Endodermal cell (in vitro differentiated cells): Measurements from ENCODE around the gene GANAB. TPM values are rescaled to one million over a fixed set of nuclear protein-coding genes. Genes with fewer than 3 reads are reported as not detected.

ENCODE experiments used
- DNase-seq: peaks from one replicate; pipeline ENCODE4 v3.0.0-alpha.2; 2017
- H3K27ac ChIP-seq: 2 replicates; pipeline ENCODE4 v1.5.1; 2013; ENCODE audit warnings: mild to moderate bottlenecking, low read depth, low read length, moderate library complexity
- H3K27me3 ChIP-seq: 2 replicates; pipeline ENCODE4 v1.6.1; 2013; ENCODE audit warnings: mild to moderate bottlenecking, low read length, moderate library complexity; ENCODE audit not compliant: insufficient read depth, control insufficient read depth, poor library complexity, severe bottlenecking
- H3K36me3 ChIP-seq: 2 replicates; pipeline ENCODE4 v1.7.0; 2013; ENCODE audit warnings: mild to moderate bottlenecking, low read length, moderate library complexity; ENCODE audit not compliant: control insufficient read depth, insufficient read depth
- H3K4me1 ChIP-seq: one replicate; pipeline ENCODE4 v1.7.0; 2013; ENCODE audit warnings: low read length; ENCODE audit not compliant: control insufficient read depth, insufficient read depth
- H3K4me3 ChIP-seq: 2 replicates; pipeline ENCODE4 v1.5.1; 2013; ENCODE audit warnings: mild to moderate bottlenecking, low read length, moderate library complexity
- H3K9ac ChIP-seq: 2 replicates; pipeline ENCODE4 v1.6.1; 2013; ENCODE audit warnings: mild to moderate bottlenecking, low read length, moderate library complexity; ENCODE audit not compliant: poor library complexity, severe bottlenecking; ENCODE audit errors: extremely low read depth
- H3K9me3 ChIP-seq: 2 replicates; pipeline ENCODE4 v1.6.1; 2013; ENCODE audit warnings: mild to moderate bottlenecking, low read length, moderate library complexity; ENCODE audit not compliant: control insufficient read depth
- H3K27ac Mint-ChIP-seq: 2 replicates; pipeline ENCODE4 v1.8.0; 2020; ENCODE audit warnings: mixed read lengths
- H3K27me3 Mint-ChIP-seq: 2 replicates; pipeline ENCODE4 v1.8.0; 2021; ENCODE audit warnings: mild to moderate bottlenecking, mixed read lengths; ENCODE audit not compliant: insufficient read depth
- H3K36me3 Mint-ChIP-seq: 2 replicates; pipeline ENCODE4 v1.8.0; 2020; ENCODE audit warnings: low read depth, mixed read lengths
- H3K4me1 Mint-ChIP-seq: 2 replicates; pipeline ENCODE4 v1.8.0; 2020; ENCODE audit warnings: mixed read lengths
- H3K4me3 Mint-ChIP-seq: 2 replicates; pipeline ENCODE4 v1.8.0; 2020; ENCODE audit warnings: mild to moderate bottlenecking, moderate library complexity, mixed read lengths
- H3K9me3 Mint-ChIP-seq: 2 replicates; pipeline ENCODE4 v1.8.0; 2020; ENCODE audit warnings: mild to moderate bottlenecking, mixed read lengths
- CTCF ChIP-seq: fragments of 200-600 bp; sonication (generic); conservative IDR thresholded peaks from 2 replicates; pipeline ENCODE4 v1.5.0; 2021; ENCODE audit warnings: antibody characterized with exemption, mild to moderate bottlenecking
- WGBS, 2 experiments: methylation state at CpG; one replicate each; pipeline versions ENCODE4 v1.1.5 to v1.1.7; 2013; ENCODE audit warnings: missing lambda C conversion rate in 2 of 2, mixed read lengths in 1 of 2; ENCODE audit not compliant: insufficient coverage in 1 of 2, insufficient read length in 1 of 2; 5-methylcytosine and 5-hydroxymethylcytosine counted together
- total RNA-seq, 2 donors: library from RNA; stranded (reverse); fragmentation: NEBNext Ultra II Directional in 1 of 2; extraction: Animal tissue kit (Norgen Biotek cat#: 25700) in 1 of 2; gene quantifications; 2 replicates in 1 of 2; 3 replicates in 1 of 2; pipeline ENCODE4 v1.2.1, GENCODE V29; 2021

GANAB gene
- total RNA-seq, 2 donors from 2014 or later, result 377 to 402 TPM

- Histone ChIP-seq H3K27ac (no peak overlapping the region), H3K27me3 (no peaks in the 10 kb centered on the region), H3K4me3 (no peak overlapping the region), H3K9me3 (no peaks in the 10 kb centered on the region), H3K9ac (no peak overlapping the region), H3K4me1 (peaks cover 7% of the 10 kb centered on the region), H3K36me3 (no peaks in the 10 kb centered on the region)
- H3K27ac Mint-ChIP-seq, result no peak overlapping the region
- H3K36me3 Mint-ChIP-seq, result peaks cover 11% of the 10 kb centered on the region
- H3K4me3 Mint-ChIP-seq, result no peak overlapping the region
- no peaks in the 10 kb centered on the region for H3K9me3 Mint-ChIP-seq
- TF ChIP-seq CTCF, result no peak
- H3K4me1 Mint-ChIP-seq, result peaks cover 22% of the 10 kb centered on the region
- no peak for DNase-seq
- WGBS, 2 experiments, result 91 to 98% methylated on average over 5 to 7 of the region's 7 CpGs
- no peaks in the 10 kb centered on the region for H3K27me3 Mint-ChIP-seq
Observed at GRCh38 chr11:62615521-62615920, 30.9 kb downstream of the GANAB start.

GRCh38 chr11:62614275-62614674, 32.1 kb downstream of the GANAB start:
- peak; percentile 89 for DNase-seq
- Histone ChIP-seq H3K27me3 (no peaks in the 10 kb centered on the region), H3K4me1 (peaks cover 7% of the 10 kb centered on the region), H3K27ac (no peak overlapping the region), H3K36me3 (no peaks in the 10 kb centered on the region), H3K9ac (no peak overlapping the region), H3K9me3 (no peaks in the 10 kb centered on the region), H3K4me3 (no peak overlapping the region)
- Mint-ChIP-seq H3K9me3 (no peaks in the 10 kb centered on the region), H3K27me3 (no peaks in the 10 kb centered on the region), H3K4me3 (no peak overlapping the region), H3K27ac (peak overlapping the region; percentile 91), H3K4me1 (peaks cover 22% of the 10 kb centered on the region), H3K36me3 (peaks cover 14% of the 10 kb centered on the region)
- 66 to 85% methylated on average over 6 to 8 of the region's 8 CpGs for WGBS, 2 experiments
- TF ChIP-seq CTCF, result no peak

GRCh38 chr11:62613291-62613778, 33.1 kb downstream of the GANAB start:
- Mint-ChIP-seq H3K36me3 (peaks cover 9% of the 10 kb centered on the region), H3K9me3 (no peaks in the 10 kb centered on the region), H3K27ac (peak overlapping the region; percentile 91), H3K4me1 (peaks cover 22% of the 10 kb centered on the region), H3K4me3 (peak overlapping the region; percentile 74), H3K27me3 (no peaks in the 10 kb centered on the region)
- 91 to 94% methylated on average over 8 to 15 of the region's 15 CpGs for WGBS, 2 experiments
- H3K27me3 ChIP-seq, result no peaks in the 10 kb centered on the region
- peaks cover 7% of the 10 kb centered on the region for H3K4me1 ChIP-seq
- no peak for TF ChIP-seq CTCF
- no peak overlapping the region for H3K27ac ChIP-seq
- no peak overlapping the region for H3K9ac ChIP-seq
- no peaks in the 10 kb centered on the region for H3K9me3 ChIP-seq
- no peak for DNase-seq
- H3K4me3 ChIP-seq, result no peak overlapping the region
- no peaks in the 10 kb centered on the region for H3K36me3 ChIP-seq
